A673 (cell line): Measurements from ENCODE around the gene BEND6. TPM values are rescaled to one million over a fixed set of nuclear protein-coding genes. Genes with fewer than 3 reads are reported as not detected.
"Not testable (repeated sequence)": the region's sequence is repeated elsewhere in the genome, so short reads cannot be mapped to it uniquely, and the experiment has no call there.

Source experiments
- BruUV-seq: library from RNA; stranded (reverse); fragments of 400-500 nt; replicated peaks from 2 replicates; lab custom pipeline; 2021; lab: Mats Ljungman, UMichigan
- CTCF ChIA-PET: fragments of 300-600 bp; sonication (Branson Sonifier 250); formaldehyde crosslinking; loops from one replicate; lab custom pipeline; 2022; ENCODE audit warnings: antibody characterized with exemption; lab: Charles Lee
- POLR2A ChIA-PET: fragments of 300-600 bp; sonication (Branson Sonifier 250); formaldehyde crosslinking; loops from one replicate; lab custom pipeline; 2022; ENCODE audit warnings: antibody characterized with exemption; ENCODE audit not compliant: low non-redundant PET; lab: Charles Lee
- DNase-seq: peaks from one replicate; pipeline ENCODE4 v3.0.0-alpha.2; 2015; ENCODE audit warnings: low spot score
- H3K27ac ChIP-seq: fragments of 200-600 bp; sonication (generic); 2 replicates; pipeline ENCODE4 v1.5.1; 2016; ENCODE audit warnings: mixed run types, low read depth, mild to moderate bottlenecking, mixed read lengths, antibody characterized with exemption, low read length; ENCODE audit not compliant: poor library complexity, severe bottlenecking
- H3K27me3 ChIP-seq: fragments of 200-600 bp; sonication (generic); replicated peaks from 2 replicates; pipeline ENCODE4 v1.6.1; 2017; ENCODE audit warnings: mixed run types, low read depth, mild to moderate bottlenecking, mixed read lengths, antibody characterized with exemption, low read length; ENCODE audit not compliant: insufficient read depth, poor library complexity
- H3K36me3 ChIP-seq: fragments of 200-600 bp; sonication (generic); 2 replicates; pipeline ENCODE4 v1.6.1; 2016; ENCODE audit warnings: mixed run types, mild to moderate bottlenecking, mixed read lengths, antibody characterized with exemption, low read length; ENCODE audit not compliant: insufficient read depth, poor library complexity, severe bottlenecking
- H3K4me1 ChIP-seq: fragments of 200-600 bp; sonication (generic); 2 replicates; pipeline ENCODE4 v1.6.1; 2017; ENCODE audit warnings: mixed run types, mild to moderate bottlenecking, mixed read lengths, antibody characterized with exemption, low read length; ENCODE audit not compliant: insufficient read depth, poor library complexity, severe bottlenecking
- H3K4me3 ChIP-seq: fragments of 200-600 bp; sonication (generic); 2 replicates; pipeline ENCODE4 v1.5.1; 2016; ENCODE audit warnings: low read depth, mixed run types, mild to moderate bottlenecking, mixed read lengths, low read length; ENCODE audit not compliant: poor library complexity, severe bottlenecking
- H3K9me3 ChIP-seq: fragments of 200-600 bp; sonication (generic); 2 replicates; pipeline ENCODE4 v1.6.1; 2016; ENCODE audit warnings: mixed run types, low read depth, mild to moderate bottlenecking, mixed read lengths, antibody characterized with exemption, low read length; ENCODE audit not compliant: poor library complexity, severe bottlenecking
- EZH2 ChIP-seq: fragments of 200-600 bp; sonication (generic); IDR thresholded peaks from 2 replicates; pipeline ENCODE4 v1.6.1; 2017; ENCODE audit warnings: borderline replicate concordance, low read depth, mild to moderate bottlenecking, mixed read lengths, antibody characterized with exemption, low read length; ENCODE audit not compliant: poor library complexity, severe bottlenecking
- intact Hi-C: fragments of 100-400 bp; cut with micrococcal nuclease; formaldehyde crosslinking; loops from one replicate; pipeline ENCODE4 v1.10.0; 2022; ENCODE audit not compliant: unreplicated experiment
- total RNA-seq: library from RNA; stranded (reverse); gene quantifications from 2 replicates; pipeline ENCODE4 v1.2.3, GENCODE V29; 2021
- TF ChIP-seq, protein P1 (sequence below): fragments of 300-800, 200-600 bp; sonication (generic); conservative IDR thresholded peaks from 2 replicates; pipeline ENCODE4 v1.5.1; 2017; ENCODE audit warnings: low read depth, mild to moderate bottlenecking, antibody characterized with exemption, low read length, moderate library complexity, mixed read lengths

The BEND6 gene
- total RNA-seq, 1 experiment from 2014 or later: 5.3 TPM

- TF ChIP-seq, protein P1, sequence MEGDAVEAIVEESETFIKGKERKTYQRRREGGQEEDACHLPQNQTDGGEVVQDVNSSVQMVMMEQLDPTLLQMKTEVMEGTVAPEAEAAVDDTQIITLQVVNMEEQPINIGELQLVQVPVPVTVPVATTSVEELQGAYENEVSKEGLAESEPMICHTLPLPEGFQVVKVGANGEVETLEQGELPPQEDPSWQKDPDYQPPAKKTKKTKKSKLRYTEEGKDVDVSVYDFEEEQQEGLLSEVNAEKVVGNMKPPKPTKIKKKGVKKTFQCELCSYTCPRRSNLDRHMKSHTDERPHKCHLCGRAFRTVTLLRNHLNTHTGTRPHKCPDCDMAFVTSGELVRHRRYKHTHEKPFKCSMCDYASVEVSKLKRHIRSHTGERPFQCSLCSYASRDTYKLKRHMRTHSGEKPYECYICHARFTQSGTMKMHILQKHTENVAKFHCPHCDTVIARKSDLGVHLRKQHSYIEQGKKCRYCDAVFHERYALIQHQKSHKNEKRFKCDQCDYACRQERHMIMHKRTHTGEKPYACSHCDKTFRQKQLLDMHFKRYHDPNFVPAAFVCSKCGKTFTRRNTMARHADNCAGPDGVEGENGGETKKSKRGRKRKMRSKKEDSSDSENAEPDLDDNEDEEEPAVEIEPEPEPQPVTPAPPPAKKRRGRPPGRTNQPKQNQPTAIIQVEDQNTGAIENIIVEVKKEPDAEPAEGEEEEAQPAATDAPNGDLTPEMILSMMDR: peak; percentile 42
- TF ChIP-seq EZH2: no peak
- intact Hi-C loops: no loop called here
- ChIA-PET POLR2A (no interaction called here), CTCF (no interaction called here)
- Histone ChIP-seq H3K4me1 (no peaks in the 10 kb centered on the region), H3K36me3 (no peaks in the 10 kb centered on the region), H3K9me3 (no peaks in the 10 kb centered on the region), H3K4me3 (no peak overlapping the region), H3K27ac (no peak overlapping the region), H3K27me3 (no peaks in the 10 kb centered on the region)
- no TSS peak for BruUV-seq
- DNase-seq: peak; percentile 23
Observed at GRCh38 chr6:57040011-57040410, 85.1 kb downstream of the BEND6 start.

DNA sequence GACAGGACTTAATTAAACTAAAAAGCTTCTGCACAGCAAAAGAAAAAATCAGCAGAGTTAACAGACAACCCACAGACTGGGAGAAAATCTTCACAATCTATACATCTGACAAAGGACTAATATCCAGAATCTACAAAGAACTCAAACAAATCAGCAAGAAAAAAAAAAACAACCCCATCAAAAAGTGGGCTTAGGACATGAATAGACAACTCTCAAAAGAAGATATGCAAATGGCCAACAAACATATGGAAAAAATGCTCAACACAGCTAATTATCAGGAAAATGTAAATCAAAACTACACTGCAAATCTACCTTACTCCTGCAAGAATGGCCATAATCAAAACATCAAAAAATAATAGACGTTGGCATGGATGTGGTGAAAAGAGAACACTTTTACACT is 89.2 kb downstream of the BEND6 start:
- H3K36me3 ChIP-seq: peaks cover 11% of the 10 kb centered on the region
- CTCF ChIA-PET, H3K27me3 ChIP-seq, POLR2A ChIA-PET, DNase-seq, H3K4me3 ChIP-seq, H3K27ac ChIP-seq, intact Hi-C loops, H3K9me3 ChIP-seq, BruUV-seq, H3K4me1 ChIP-seq: not testable (repeated sequence)

DNA sequence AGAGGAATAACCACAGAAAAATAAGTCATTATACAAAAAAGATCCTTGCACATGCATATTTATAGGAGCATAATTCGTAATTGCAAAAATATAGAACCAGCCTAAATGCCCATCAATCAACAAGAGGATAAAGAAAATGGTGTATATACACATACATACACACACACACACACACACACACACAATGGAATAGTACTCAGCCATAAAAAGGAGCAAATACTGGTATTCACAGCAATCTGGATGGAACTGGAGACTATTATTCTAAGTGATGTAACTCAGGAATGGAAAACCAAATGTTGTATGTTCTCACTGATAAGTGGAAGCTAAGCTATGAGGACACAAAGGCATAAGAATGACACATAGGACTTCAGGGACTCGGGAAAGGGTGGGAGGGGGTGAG is 89.7 kb downstream of the BEND6 start:
- POLR2A ChIA-PET: no interaction called here
- Histone ChIP-seq H3K4me1 (peaks cover 11% of the 10 kb centered on the region), H3K36me3 (peaks cover 16% of the 10 kb centered on the region), H3K27me3 (no peaks in the 10 kb centered on the region), H3K4me3 (no peak overlapping the region), H3K27ac (no peak overlapping the region), H3K9me3 (no peaks in the 10 kb centered on the region)
- TF ChIP-seq EZH2: no peak
- TF ChIP-seq, protein P1: no peak
- CTCF ChIA-PET: no interaction called here
- intact Hi-C loops: no loop called here
- no peak for DNase-seq
- BruUV-seq: no TSS peak

DNA sequence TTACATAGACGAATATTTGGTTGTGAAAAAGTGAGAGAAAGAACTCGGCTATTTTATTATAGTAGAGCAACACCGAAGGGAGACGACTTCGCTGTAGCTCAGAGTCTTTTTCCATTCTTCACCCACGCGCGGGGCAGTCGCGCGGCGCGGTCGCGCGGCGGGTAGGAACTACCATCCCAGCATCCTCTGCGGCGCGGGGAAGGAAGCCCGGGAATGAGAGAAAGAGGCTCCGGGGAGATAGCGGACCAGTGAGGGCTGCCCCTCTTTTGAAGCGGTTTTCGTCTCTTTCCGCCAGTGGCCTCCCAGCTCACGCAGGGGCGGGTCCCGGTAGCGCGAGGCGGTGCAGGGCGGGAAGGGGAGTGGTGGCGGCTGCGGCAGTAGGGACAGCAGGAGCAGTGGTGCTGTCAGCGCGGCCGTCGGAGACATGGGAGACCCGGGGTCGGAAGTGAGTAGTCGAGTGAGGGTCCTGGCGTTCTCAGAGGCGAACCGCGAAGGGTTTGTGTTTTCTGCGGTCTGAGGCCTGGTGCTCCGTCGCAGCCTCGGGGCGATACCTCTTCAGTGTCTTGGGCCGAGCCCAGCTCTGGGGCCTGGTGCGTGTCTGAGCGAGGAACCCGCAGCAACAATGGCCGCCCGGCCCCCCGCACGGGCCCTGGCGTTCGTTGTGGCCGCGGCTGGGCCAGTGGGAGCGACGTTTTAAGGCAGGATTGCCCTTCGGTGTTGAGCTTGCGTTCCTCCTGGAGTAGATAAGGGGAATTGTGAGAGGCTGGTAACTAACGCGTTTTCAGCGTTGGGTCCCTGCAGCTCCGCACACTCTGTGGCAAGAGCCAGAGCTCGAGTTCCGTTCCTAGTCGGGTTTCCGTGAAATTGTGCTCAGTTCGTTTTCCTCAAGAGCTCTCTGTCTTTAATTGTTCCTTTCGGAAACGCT is 91.7 kb downstream of the BEND6 start, which contains the start of gene KIAA1586:
Gene KIAA1586 (plus strand): TSS at position 362 of the 925 bp plus-strand sequence. CDS start 63 bp downstream, at position 425.
- Histone ChIP-seq H3K4me1 (peaks cover 11% of the 10 kb centered on the region), H3K4me3 (peak within 1 kb of the TSS; percentile 56), H3K36me3 (peaks cover 36% of the 10 kb centered on the region), H3K27ac (peak within 1 kb of the TSS; percentile 74)
- peak; percentile 97 for DNase-seq
- H3K9me3 ChIP-seq, POLR2A ChIA-PET, CTCF ChIA-PET, H3K27me3 ChIP-seq, BruUV-seq: not testable (repeated sequence)
- intact Hi-C loops: loop anchor here (5.0 kb wide), 1 partner anchor 271 kb away; the partner anchor contains the start of gene PRIM2

DNA sequence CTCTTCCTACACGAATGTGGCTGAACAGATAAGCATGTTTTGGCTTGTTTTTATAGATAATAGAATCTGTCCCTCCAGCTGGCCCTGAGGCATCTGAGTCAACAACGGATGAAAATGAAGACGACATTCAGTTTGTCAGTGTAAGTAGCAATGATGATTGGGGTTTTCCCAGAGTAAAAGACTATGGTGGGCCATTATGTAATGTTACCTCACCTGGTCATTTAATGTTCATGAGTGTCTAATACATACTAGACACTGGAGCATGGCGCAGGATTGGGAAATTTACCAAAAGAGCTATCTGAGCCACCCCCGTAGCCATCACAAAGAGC is 92.3 kb downstream of the BEND6 start:
- intact Hi-C loops: loop anchor here (5.0 kb wide), 1 partner anchor 270 kb away; the partner anchor contains the start of gene PRIM2
- CTCF ChIA-PET, DNase-seq, H3K27me3 ChIP-seq, H3K9me3 ChIP-seq, POLR2A ChIA-PET, H3K27ac ChIP-seq, BruUV-seq, H3K4me3 ChIP-seq: not testable (repeated sequence)
- peaks cover 42% of the 10 kb centered on the region for H3K36me3 ChIP-seq
- peaks cover 11% of the 10 kb centered on the region for H3K4me1 ChIP-seq

DNA sequence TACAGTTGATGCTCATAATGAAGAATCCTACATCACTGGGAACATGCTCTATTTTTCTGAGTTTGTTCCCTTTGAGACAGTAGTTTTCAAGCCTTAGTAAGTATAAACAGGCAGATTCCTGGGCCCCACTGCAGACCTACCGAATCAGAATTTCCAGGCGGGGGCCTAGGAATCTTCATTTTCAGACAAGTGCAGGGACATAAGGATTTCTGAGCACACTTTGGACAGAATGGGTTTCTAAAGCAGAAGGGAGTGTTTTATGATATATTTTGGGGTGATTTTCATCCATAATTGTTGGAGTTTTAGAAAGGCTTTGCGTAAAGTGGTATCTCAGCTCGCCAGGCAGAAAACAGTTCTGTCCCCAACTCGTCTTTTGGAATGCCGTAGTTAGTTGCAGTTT is 93.0 kb downstream of the BEND6 start:
- H3K27ac ChIP-seq, H3K9me3 ChIP-seq, POLR2A ChIA-PET, H3K27me3 ChIP-seq, BruUV-seq, DNase-seq, CTCF ChIA-PET: not testable (repeated sequence)
- Histone ChIP-seq H3K4me1 (peaks cover 11% of the 10 kb centered on the region), H3K36me3 (peaks cover 48% of the 10 kb centered on the region), H3K4me3 (peak overlapping the region; percentile 30)
- intact Hi-C loops: loop anchor here (5.0 kb wide), 1 partner anchor 269 kb away; the partner anchor contains the start of gene PRIM2
